GM23338 (cell line): ENCODE measurements around the gene DGAT2. TPM values are rescaled to one million over a fixed set of nuclear protein-coding genes. Genes with fewer than 3 reads are reported as not detected.

Experiments used
- ATAC-seq: fragments of 200-7000 bp; cut with Tn5 transposase; 3 replicates; pipeline ENCODE4 v1.9.1; 2020
- DNase-seq: peaks from one replicate; pipeline ENCODE4 v3.0.0-alpha.2; 2015; ENCODE audit warnings: low spot score
- H2AFZ ChIP-seq: fragments of 200-600 bp; sonication (generic); 2 replicates; pipeline ENCODE4 v1.8.0; 2016; ENCODE audit warnings: antibody characterized with exemption, mild to moderate bottlenecking, moderate library complexity
- H3F3A ChIP-seq: fragments of 200-600 bp; sonication (generic); replicated peaks from 2 replicates; pipeline ENCODE4 v1.8.0; 2017; ENCODE audit warnings: antibody characterized with exemption, mixed run types, low read depth
- H3K27ac ChIP-seq: fragments of 200-600 bp; sonication (generic); 2 replicates; pipeline ENCODE4 v1.6.1; 2016; ENCODE audit warnings: low read depth
- H3K27me3 ChIP-seq: fragments of 200-600 bp; sonication (generic); 2 replicates; pipeline ENCODE4 v1.8.0; 2016; ENCODE audit warnings: mild to moderate bottlenecking, mixed run types, moderate library complexity; ENCODE audit not compliant: insufficient read depth
- H3K36me3 ChIP-seq: fragments of 200-600 bp; sonication (generic); 2 replicates; pipeline ENCODE4 v1.8.0; 2016; ENCODE audit warnings: mild to moderate bottlenecking; ENCODE audit not compliant: insufficient read depth
- H3K4me1 ChIP-seq: fragments of 200-600 bp; sonication (generic); 2 replicates; pipeline ENCODE4 v1.8.0; 2016; ENCODE audit warnings: mild to moderate bottlenecking, moderate library complexity; ENCODE audit not compliant: insufficient read depth
- H3K4me2 ChIP-seq: fragments of 200-600 bp; sonication (generic); 2 replicates; pipeline ENCODE4 v1.7.1; 2017; ENCODE audit warnings: mixed run types
- H3K4me3 ChIP-seq: fragments of 200-600 bp; sonication (generic); 2 replicates; pipeline ENCODE4 v1.6.1; 2016; ENCODE audit warnings: mixed run types
- H3K79me2 ChIP-seq: fragments of 200-600 bp; sonication (generic); replicated peaks from 2 replicates; pipeline ENCODE4 v1.8.0; 2017; ENCODE audit warnings: mild to moderate bottlenecking; ENCODE audit not compliant: insufficient read depth
- H3K9me2 ChIP-seq: fragments of 200-600 bp; sonication (generic); 2 replicates; pipeline ENCODE4 v1.8.0; 2017; ENCODE audit not compliant: insufficient read depth
- H4K20me1 ChIP-seq: fragments of 200-600 bp; sonication (generic); replicated peaks from 2 replicates; pipeline ENCODE4 v1.8.0; 2017; ENCODE audit warnings: mild to moderate bottlenecking; ENCODE audit not compliant: insufficient read depth
- H3K27ac Mint-ChIP-seq: 2 replicates; pipeline ENCODE4 v1.8.0; 2020; ENCODE audit warnings: inconsistent platforms, mild to moderate bottlenecking, moderate library complexity, mixed read lengths
- H3K27me3 Mint-ChIP-seq: 3 replicates; pipeline ENCODE4 v1.8.0; 2022; ENCODE audit warnings: low read depth, mild to moderate bottlenecking, moderate library complexity, mixed read lengths, inconsistent platforms; ENCODE audit not compliant: insufficient read depth, poor library complexity
- H3K36me3 Mint-ChIP-seq: 3 replicates; pipeline ENCODE4 v1.8.0; 2021; ENCODE audit warnings: low read depth, mild to moderate bottlenecking, inconsistent platforms, moderate library complexity, mixed read lengths
- H3K4me1 Mint-ChIP-seq: 3 replicates; pipeline ENCODE4 v1.8.0; 2020; ENCODE audit warnings: mild to moderate bottlenecking, inconsistent platforms, mixed read lengths
- H3K4me3 Mint-ChIP-seq: 3 replicates; pipeline ENCODE4 v1.8.0; 2021; ENCODE audit warnings: moderate library complexity, mild to moderate bottlenecking, inconsistent platforms, mixed read lengths
- H3K9me3 Mint-ChIP-seq: 3 replicates; pipeline ENCODE4 v1.8.0; 2020; ENCODE audit warnings: moderate library complexity, mild to moderate bottlenecking, inconsistent platforms, mixed read lengths
- CREB1 ChIP-seq: fragments of 250-450 bp; sonication (Bioruptor Pico); IDR thresholded peaks from 2 replicates; pipeline ENCODE4 v1.5.0; 2020; ENCODE audit warnings: low read depth, mild to moderate bottlenecking, moderate library complexity
- EZH2 ChIP-seq: fragments of 200-600 bp; sonication (generic); IDR thresholded peaks from one replicate; pipeline ENCODE4 v1.8.0; 2017; ENCODE audit warnings: antibody characterized with exemption, mild to moderate bottlenecking, low read depth; ENCODE audit not compliant: unreplicated experiment
- JUNB ChIP-seq: IDR thresholded peaks from one replicate; pipeline ENCODE4 v1.6.1; 2016; ENCODE audit warnings: antibody characterized with exemption; ENCODE audit not compliant: unreplicated experiment
- NANOG ChIP-seq: IDR thresholded peaks from 2 replicates; pipeline ENCODE4 v1.6.1; 2016; ENCODE audit warnings: antibody characterized with exemption, borderline replicate concordance
- POLR2AphosphoS5 ChIP-seq: IDR thresholded peaks from 2 replicates; pipeline ENCODE4 v1.6.1; 2016; ENCODE audit warnings: antibody characterized with exemption, low read depth
- ZNF114 ChIP-seq: fragments of 250-450 bp; sonication (Bioruptor Pico); IDR thresholded peaks from 2 replicates; pipeline ENCODE4 v1.5.0; 2020; ENCODE audit warnings: mild to moderate bottlenecking, moderate library complexity
- ZNF331 ChIP-seq: fragments of 250-450 bp; sonication (Bioruptor Pico); IDR thresholded peaks from 2 replicates; pipeline ENCODE4 v1.5.0; 2020; ENCODE audit warnings: low read depth, mild to moderate bottlenecking, moderate library complexity
- polyA plus RNA-seq: library from polyadenylated mRNA; unstranded; fragments of >200 nt; fragmentation: Nextera tagmentation; extraction: Ambion mirVana; gene quantifications from 2 replicates; pipeline ENCODE4 v1.2.1, GENCODE V29; 2016
- total RNA-seq: library from RNA; depleted of rRNA; stranded (reverse); fragments of >200 nt; shearing (Covaris generic); gene quantifications from 2 replicates; pipeline ENCODE4 v1.2.3, GENCODE V29; 2014
- TF ChIP-seq, protein P1 (sequence below): IDR thresholded peaks from one replicate; pipeline ENCODE4 v1.6.1; 2018; ENCODE audit warnings: antibody characterized with exemption; ENCODE audit not compliant: unreplicated experiment
- TF ChIP-seq, protein P2 (sequence below): fragments of 250-450 bp; sonication (Bioruptor Pico); IDR thresholded peaks from 2 replicates; pipeline ENCODE4 v1.5.0; 2020; ENCODE audit warnings: mild to moderate bottlenecking, moderate library complexity

DGAT2 gene
- total and polyA plus RNA-seq, 2 experiments from 2014 or later = 1.9 to 2.6 TPM

DNA sequence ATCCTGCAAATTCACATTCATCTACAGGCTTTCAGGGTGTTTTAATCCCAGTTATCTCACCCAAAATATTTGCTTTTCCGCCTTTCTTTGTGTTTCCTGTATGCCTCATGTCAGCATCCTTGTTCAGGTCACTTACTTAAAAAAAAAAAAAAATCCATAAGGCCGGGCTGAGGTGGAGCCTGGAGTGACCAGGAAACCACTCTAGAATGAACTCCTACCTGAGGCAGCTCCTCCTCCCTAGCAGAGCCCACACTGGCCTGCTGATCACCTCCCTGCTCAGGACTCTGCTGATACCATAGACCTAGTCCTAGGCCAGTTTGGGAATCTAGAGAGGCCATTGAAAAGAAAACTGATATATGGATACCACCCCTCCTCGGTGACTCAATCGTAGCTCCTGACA is 8.7 kb upstream of the DGAT2 start (continued):
- TF ChIP-seq ZNF331 (CRISPR knock-in tag) (no peak), CREB1 (CRISPR knock-in tag) (no peak), POLR2AphosphoS5 (no peak), ZNF114 (CRISPR knock-in tag) (no peak), JUNB (no peak), EZH2 (no peak)
- TF ChIP-seq, protein P1, sequence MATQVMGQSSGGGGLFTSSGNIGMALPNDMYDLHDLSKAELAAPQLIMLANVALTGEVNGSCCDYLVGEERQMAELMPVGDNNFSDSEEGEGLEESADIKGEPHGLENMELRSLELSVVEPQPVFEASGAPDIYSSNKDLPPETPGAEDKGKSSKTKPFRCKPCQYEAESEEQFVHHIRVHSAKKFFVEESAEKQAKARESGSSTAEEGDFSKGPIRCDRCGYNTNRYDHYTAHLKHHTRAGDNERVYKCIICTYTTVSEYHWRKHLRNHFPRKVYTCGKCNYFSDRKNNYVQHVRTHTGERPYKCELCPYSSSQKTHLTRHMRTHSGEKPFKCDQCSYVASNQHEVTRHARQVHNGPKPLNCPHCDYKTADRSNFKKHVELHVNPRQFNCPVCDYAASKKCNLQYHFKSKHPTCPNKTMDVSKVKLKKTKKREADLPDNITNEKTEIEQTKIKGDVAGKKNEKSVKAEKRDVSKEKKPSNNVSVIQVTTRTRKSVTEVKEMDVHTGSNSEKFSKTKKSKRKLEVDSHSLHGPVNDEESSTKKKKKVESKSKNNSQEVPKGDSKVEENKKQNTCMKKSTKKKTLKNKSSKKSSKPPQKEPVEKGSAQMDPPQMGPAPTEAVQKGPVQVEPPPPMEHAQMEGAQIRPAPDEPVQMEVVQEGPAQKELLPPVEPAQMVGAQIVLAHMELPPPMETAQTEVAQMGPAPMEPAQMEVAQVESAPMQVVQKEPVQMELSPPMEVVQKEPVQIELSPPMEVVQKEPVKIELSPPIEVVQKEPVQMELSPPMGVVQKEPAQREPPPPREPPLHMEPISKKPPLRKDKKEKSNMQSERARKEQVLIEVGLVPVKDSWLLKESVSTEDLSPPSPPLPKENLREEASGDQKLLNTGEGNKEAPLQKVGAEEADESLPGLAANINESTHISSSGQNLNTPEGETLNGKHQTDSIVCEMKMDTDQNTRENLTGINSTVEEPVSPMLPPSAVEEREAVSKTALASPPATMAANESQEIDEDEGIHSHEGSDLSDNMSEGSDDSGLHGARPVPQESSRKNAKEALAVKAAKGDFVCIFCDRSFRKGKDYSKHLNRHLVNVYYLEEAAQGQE = no peak

DNA sequence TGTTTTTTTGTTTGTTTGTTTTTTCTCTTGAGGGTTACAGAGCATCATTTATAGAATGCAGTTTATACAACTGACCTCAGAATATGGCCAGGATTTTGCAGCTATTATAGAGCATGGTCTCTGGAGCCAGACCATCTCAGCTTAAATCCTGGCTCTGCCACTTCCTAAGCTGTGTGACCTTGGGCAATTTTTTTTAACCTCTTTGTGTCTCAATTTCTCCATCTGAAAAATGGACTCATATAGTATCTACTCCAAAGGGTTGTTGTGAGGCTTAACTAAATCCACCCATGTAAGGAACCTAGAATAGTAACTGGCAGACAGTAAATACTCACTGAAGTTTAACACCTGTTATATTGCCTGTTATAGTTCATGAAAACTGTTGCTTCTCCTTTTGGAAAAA is 8.3 kb upstream of the DGAT2 start:
- Histone ChIP-seq H3K79me2 (no peaks in the 10 kb centered on the region), H3K27me3 (no peaks in the 10 kb centered on the region), H3K4me3 (no peak overlapping the region), H3K4me1 (no peaks in the 10 kb centered on the region), H4K20me1 (no peaks in the 10 kb centered on the region), H3F3A (no peaks in the 10 kb centered on the region), H2AFZ (no peak overlapping the region), H3K9me2 (no peaks in the 10 kb centered on the region), H3K4me2 (no peak overlapping the region), H3K27ac (no peak overlapping the region), H3K36me3 (no peaks in the 10 kb centered on the region)
- H3K36me3 Mint-ChIP-seq = no peaks in the 10 kb centered on the region
- H3K27ac Mint-ChIP-seq = no peak overlapping the region
- no peak overlapping the region for H3K4me3 Mint-ChIP-seq
- peaks cover 5% of the 10 kb centered on the region for H3K27me3 Mint-ChIP-seq
- peaks cover 9% of the 10 kb centered on the region for H3K4me1 Mint-ChIP-seq
- H3K9me3 Mint-ChIP-seq = no peaks in the 10 kb centered on the region; the same call in 2 of the 3 replicates
- no peak for DNase-seq
- no peak for ATAC-seq
- TF ChIP-seq NANOG = no peak
- no peak for TF ChIP-seq JUNB
- TF ChIP-seq CREB1 (CRISPR knock-in tag) = no peak
- TF ChIP-seq, protein P2, sequence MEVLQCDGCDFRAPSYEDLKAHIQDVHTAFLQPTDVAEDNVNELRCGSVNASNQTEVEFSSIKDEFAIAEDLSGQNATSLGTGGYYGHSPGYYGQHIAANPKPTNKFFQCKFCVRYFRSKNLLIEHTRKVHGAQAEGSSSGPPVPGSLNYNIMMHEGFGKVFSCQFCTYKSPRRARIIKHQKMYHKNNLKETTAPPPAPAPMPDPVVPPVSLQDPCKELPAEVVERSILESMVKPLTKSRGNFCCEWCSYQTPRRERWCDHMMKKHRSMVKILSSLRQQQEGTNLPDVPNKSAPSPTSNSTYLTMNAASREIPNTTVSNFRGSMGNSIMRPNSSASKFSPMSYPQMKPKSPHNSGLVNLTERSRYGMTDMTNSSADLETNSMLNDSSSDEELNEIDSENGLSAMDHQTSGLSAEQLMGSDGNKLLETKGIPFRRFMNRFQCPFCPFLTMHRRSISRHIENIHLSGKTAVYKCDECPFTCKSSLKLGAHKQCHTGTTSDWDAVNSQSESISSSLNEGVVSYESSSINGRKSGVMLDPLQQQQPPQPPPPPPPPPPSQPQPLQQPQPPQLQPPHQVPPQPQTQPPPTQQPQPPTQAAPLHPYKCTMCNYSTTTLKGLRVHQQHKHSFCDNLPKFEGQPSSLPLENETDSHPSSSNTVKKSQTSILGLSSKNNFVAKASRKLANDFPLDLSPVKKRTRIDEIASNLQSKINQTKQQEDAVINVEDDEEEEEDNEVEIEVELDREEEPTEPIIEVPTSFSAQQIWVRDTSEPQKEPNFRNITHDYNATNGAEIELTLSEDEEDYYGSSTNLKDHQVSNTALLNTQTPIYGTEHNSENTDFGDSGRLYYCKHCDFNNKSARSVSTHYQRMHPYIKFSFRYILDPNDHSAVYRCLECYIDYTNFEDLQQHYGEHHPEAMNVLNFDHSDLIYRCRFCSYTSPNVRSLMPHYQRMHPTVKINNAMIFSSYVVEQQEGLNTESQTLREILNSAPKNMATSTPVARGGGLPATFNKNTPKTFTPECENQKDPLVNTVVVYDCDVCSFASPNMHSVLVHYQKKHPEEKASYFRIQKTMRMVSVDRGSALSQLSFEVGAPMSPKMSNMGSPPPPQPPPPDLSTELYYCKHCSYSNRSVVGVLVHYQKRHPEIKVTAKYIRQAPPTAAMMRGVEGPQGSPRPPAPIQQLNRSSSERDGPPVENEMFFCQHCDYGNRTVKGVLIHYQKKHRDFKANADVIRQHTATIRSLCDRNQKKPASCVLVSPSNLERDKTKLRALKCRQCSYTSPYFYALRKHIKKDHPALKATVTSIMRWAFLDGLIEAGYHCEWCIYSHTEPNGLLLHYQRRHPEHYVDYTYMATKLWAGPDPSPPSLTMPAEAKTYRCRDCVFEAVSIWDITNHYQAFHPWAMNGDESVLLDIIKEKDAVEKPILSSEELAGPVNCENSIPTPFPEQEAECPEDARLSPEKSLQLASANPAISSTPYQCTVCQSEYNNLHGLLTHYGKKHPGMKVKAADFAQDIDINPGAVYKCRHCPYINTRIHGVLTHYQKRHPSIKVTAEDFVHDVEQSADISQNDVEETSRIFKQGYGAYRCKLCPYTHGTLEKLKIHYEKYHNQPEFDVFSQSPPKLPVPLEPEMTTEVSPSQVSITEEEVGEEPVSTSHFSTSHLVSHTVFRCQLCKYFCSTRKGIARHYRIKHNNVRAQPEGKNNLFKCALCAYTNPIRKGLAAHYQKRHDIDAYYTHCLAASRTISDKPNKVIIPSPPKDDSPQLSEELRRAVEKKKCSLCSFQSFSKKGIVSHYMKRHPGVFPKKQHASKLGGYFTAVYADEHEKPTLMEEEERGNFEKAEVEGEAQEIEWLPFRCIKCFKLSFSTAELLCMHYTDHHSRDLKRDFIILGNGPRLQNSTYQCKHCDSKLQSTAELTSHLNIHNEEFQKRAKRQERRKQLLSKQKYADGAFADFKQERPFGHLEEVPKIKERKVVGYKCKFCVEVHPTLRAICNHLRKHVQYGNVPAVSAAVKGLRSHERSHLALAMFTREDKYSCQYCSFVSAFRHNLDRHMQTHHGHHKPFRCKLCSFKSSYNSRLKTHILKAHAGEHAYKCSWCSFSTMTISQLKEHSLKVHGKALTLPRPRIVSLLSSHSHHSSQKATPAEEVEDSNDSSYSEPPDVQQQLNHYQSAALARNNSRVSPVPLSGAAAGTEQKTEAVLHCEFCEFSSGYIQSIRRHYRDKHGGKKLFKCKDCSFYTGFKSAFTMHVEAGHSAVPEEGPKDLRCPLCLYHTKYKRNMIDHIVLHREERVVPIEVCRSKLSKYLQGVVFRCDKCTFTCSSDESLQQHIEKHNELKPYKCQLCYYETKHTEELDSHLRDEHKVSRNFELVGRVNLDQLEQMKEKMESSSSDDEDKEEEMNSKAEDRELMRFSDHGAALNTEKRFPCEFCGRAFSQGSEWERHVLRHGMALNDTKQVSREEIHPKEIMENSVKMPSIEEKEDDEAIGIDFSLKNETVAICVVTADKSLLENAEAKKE = no peak
- TF ChIP-seq, protein P1 = no peak
- TF ChIP-seq EZH2 = no peak
